ENCODE measurements around the gene PLS1.

GRCh38 chr3:142578329-142579223 lies 17.6 kb upstream of the PLS1 start, which contains the start of gene ATR:
- TF ChIP-seq CSDC2 (CRISPR knock-in tag; IDR thresholded peaks at IDR 0.05) (no peak), OSR1 (CRISPR knock-in tag; IDR thresholded peaks at IDR 0.05) (no peak), ISL1 (CRISPR knock-in tag; IDR thresholded peaks at IDR 0.05) (no peak), TSHZ2 (CRISPR knock-in tag; IDR thresholded peaks at IDR 0.05) (peak; percentile 80; the same call in 1 of the 2 replicates), PATZ1 (CRISPR knock-in tag; IDR thresholded peaks at IDR 0.05; ENCODE audit: borderline replicate concordance) (no peak), ZFP30 (CRISPR knock-in tag; IDR thresholded peaks at IDR 0.05) (no peak)
